Activated naive CD8-positive, alpha-beta T cell treated with anti-CD3 and anti-CD28 coated beads, Interleukin-2, amount 50 U/mL, for 16 hours (primary cell): Measurements from ENCODE around the gene C5orf58.

Experiments used
- DNase-seq: peaks from one replicate; pipeline ENCODE4 v3.0.0-alpha.2; 2020; ENCODE audit warnings: low read depth, low spot score

The C5orf58 gene

GRCh38 chr5:170232786-170233185 is at the start of gene C5orf58:
TSS of gene C5orf58 (plus strand) at chr5:170232985. CDS start at chr5:170234977, 1,992 bp downstream.
- DNase-seq = no peak

- DNase-seq = no peak
These were observed 48.7 kb upstream of the C5orf58 start for GRCh38 chr5:170183816-170184687.

- no peak for DNase-seq
These were observed 48.0 kb upstream of the C5orf58 start for GRCh38 chr5:170184737-170185136.

GRCh38 chr5:170186156-170186555 is 46.6 kb upstream of the C5orf58 start:
- no peak for DNase-seq

- no peak for DNase-seq
These were observed 45.9 kb upstream of the C5orf58 start for GRCh38 chr5:170186856-170187255.

- no peak for DNase-seq
These were observed 42.2 kb upstream of the C5orf58 start for GRCh38 chr5:170190436-170191134.

- DNase-seq = no peak
These were observed 40.0 kb upstream of the C5orf58 start for GRCh38 chr5:170192829-170193228.

GRCh38 chr5:170195961-170196360 is 36.8 kb upstream of the C5orf58 start:
- no peak for DNase-seq

- no peak for DNase-seq
These were observed 31.9 kb upstream of the C5orf58 start for GRCh38 chr5:170200876-170201275.

- DNase-seq = no peak
These were observed 31.5 kb upstream of the C5orf58 start for GRCh38 chr5:170201311-170201710.

GRCh38 chr5:170202117-170202516 is 30.7 kb upstream of the C5orf58 start:
- no peak for DNase-seq

GRCh38 chr5:170204202-170204601 is 28.6 kb upstream of the C5orf58 start:
- no peak for DNase-seq

- no peak for DNase-seq
These were observed 26.6 kb upstream of the C5orf58 start for GRCh38 chr5:170206216-170206615.

- no peak for DNase-seq
These were observed 25.8 kb upstream of the C5orf58 start for GRCh38 chr5:170206958-170207357.

GRCh38 chr5:170211575-170212334 is 21.0 kb upstream of the C5orf58 start:
- DNase-seq = no peak

GRCh38 chr5:170216257-170216864 is 16.4 kb upstream of the C5orf58 start:
- no peak for DNase-seq

GRCh38 chr5:170217831-170218230 is 15.0 kb upstream of the C5orf58 start:
- DNase-seq = no peak

- DNase-seq = no peak
These were observed 14.1 kb upstream of the C5orf58 start for GRCh38 chr5:170218726-170219125.

GRCh38 chr5:170219615-170220014 is 13.2 kb upstream of the C5orf58 start:
- DNase-seq = no peak

- no peak for DNase-seq
These were observed 12.6 kb upstream of the C5orf58 start for GRCh38 chr5:170220191-170220590.

- DNase-seq = no peak
These were observed 11.5 kb upstream of the C5orf58 start for GRCh38 chr5:170221327-170221741.

- no peak for DNase-seq
These were observed 9.4 kb upstream of the C5orf58 start for GRCh38 chr5:170223360-170223759.
